Kidney epithelial cell (primary cell): ENCODE measurements around the gene CACNB2. TPM values are rescaled to one million over a fixed set of nuclear protein-coding genes. Genes with fewer than 3 reads are reported as not detected.

Source experiments
- DNase-seq: peaks from one replicate; pipeline ENCODE4 v3.0.0-alpha.2; 2010; ENCODE audit warnings: low read depth
- H3K27me3 ChIP-seq: 2 replicates; pipeline ENCODE4 v1.6.0; 2011; ENCODE audit warnings: low read length; ENCODE audit not compliant: control insufficient read depth, insufficient read depth
- H3K36me3 ChIP-seq: 2 replicates; pipeline ENCODE4 v1.5.1; 2011; ENCODE audit warnings: low read length; ENCODE audit not compliant: control insufficient read depth, insufficient read depth
- H3K4me3 ChIP-seq: 2 replicates; pipeline ENCODE4 v1.5.1; 2011; ENCODE audit warnings: low read depth, mild to moderate bottlenecking, control low read depth, low read length
- CTCF ChIP-seq: IDR thresholded peaks from 2 replicates; pipeline ENCODE4 v1.5.1; 2011; ENCODE audit warnings: mild to moderate bottlenecking, moderate library complexity, low read length, control low read depth, inconsistent platforms; ENCODE audit not compliant: insufficient read depth, poor library complexity, severe bottlenecking
- total RNA-seq: library from RNA; depleted of rRNA; stranded (reverse); fragments of >200 nt; gene quantifications from 2 replicates; pipeline ENCODE4 v1.2.3, GENCODE V29; 2015

The CACNB2 gene
- total RNA-seq, 1 donor from 2014 or later: 0.04 TPM

- TF ChIP-seq CTCF: no peak
- no peak for DNase-seq
- Histone ChIP-seq H3K36me3 (no peaks in the 10 kb centered on the region), H3K4me3 (peak overlapping the region; percentile 46), H3K27me3 (peaks cover 17% of the 10 kb centered on the region)
Observed at GRCh38 chr10:18140957-18141845, 977 bp downstream of the CACNB2 start.

DNA sequence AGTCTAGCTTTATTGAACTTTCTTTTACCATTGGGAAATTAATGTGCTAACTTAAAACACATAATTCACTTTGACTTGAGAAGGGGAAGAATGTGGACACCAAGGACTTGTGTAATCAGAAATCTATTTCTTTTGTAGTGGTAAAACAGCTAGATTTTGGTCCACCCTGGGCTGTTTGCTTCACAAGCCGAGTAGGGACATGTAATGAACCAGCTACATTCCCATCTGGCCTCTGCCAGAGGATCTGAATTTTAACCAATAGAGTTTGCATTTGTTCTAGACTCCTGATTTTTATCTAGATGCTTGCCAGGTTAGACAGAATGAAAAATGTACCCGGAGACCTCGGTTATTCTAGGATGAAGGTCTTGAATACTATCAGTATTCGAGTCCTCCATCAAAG is 1.9 kb downstream of the CACNB2 start:
- DNase-seq: no peak
- no peak overlapping the region for H3K4me3 ChIP-seq
- H3K36me3 ChIP-seq: no peaks in the 10 kb centered on the region
- H3K27me3 ChIP-seq: peaks cover 17% of the 10 kb centered on the region
- TF ChIP-seq CTCF: no peak

- H3K4me3 ChIP-seq: no peak overlapping the region
- no peaks in the 10 kb centered on the region for H3K36me3 ChIP-seq
- peaks cover 17% of the 10 kb centered on the region for H3K27me3 ChIP-seq
- no peak for TF ChIP-seq CTCF
- no peak for DNase-seq
Observed at GRCh38 chr10:18144396-18144795, 4.2 kb downstream of the CACNB2 start.

- TF ChIP-seq CTCF: no peak
- Histone ChIP-seq H3K36me3 (no peaks in the 10 kb centered on the region), H3K4me3 (no peak overlapping the region), H3K27me3 (peaks cover 14% of the 10 kb centered on the region)
- DNase-seq: no peak
Observed at GRCh38 chr10:18144928-18145327, 4.7 kb downstream of the CACNB2 start.

- Histone ChIP-seq H3K27me3 (peaks cover 9% of the 10 kb centered on the region), H3K36me3 (no peaks in the 10 kb centered on the region), H3K4me3 (no peak overlapping the region)
- no peak for TF ChIP-seq CTCF
- DNase-seq: no peak
Observed at GRCh38 chr10:18145652-18146051, 5.4 kb downstream of the CACNB2 start.
